ENCODE data around the gene LIMCH1.
"Not testable (repeated sequence)": the region's sequence is repeated elsewhere in the genome, so short reads cannot be mapped to it uniquely, and the experiment has no call there.

LIMCH1 gene

GRCh38 chr4:41642746-41643145 lies 104.8 kb downstream of the LIMCH1 start:
- not testable (repeated sequence) for DNase-seq (ENCODE audit: low spot score)

GRCh38 chr4:41643331-41643730 lies 105.4 kb downstream of the LIMCH1 start:
- DNase-seq (ENCODE audit: low spot score): no peak

- DNase-seq (ENCODE audit: low spot score): peak; percentile 83
These were observed 106.4 kb downstream of the LIMCH1 start for GRCh38 chr4:41644288-41644914.

GRCh38 chr4:41644915-41645295 lies 106.9 kb downstream of the LIMCH1 start:
- DNase-seq (ENCODE audit: low spot score): no peak

GRCh38 chr4:41645728-41646390 lies 107.9 kb downstream of the LIMCH1 start:
- DNase-seq (ENCODE audit: low spot score): no peak

GRCh38 chr4:41646862-41647261 lies 108.9 kb downstream of the LIMCH1 start:
- no peak for DNase-seq (ENCODE audit: low spot score)

GRCh38 chr4:41647383-41647782 lies 109.4 kb downstream of the LIMCH1 start:
- peak; percentile 25 for DNase-seq (ENCODE audit: low spot score)

DNA sequence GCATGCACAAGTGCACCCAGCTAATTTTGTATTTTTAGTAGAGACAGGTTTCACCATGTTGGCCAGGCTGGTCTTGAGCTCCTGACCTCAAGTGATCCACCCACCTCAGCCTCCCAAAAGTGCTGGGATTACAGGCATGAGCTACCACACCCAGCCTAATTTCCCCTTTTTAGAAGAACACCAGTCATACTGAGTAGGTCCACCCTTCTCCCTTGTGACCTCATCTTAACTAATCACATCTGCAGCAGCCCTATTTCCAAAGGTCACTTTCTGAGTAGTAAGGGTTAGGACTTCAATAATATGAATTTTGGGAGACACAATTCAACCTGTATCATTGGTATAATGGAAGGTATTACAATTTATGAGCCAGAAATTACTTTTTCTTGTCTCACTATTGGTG lies 113.2 kb downstream of the LIMCH1 start:
- DNase-seq (ENCODE audit: low spot score): not testable (repeated sequence)

- no peak for DNase-seq (ENCODE audit: low spot score)
These were observed 115.0 kb downstream of the LIMCH1 start for GRCh38 chr4:41652971-41653370.

DNA sequence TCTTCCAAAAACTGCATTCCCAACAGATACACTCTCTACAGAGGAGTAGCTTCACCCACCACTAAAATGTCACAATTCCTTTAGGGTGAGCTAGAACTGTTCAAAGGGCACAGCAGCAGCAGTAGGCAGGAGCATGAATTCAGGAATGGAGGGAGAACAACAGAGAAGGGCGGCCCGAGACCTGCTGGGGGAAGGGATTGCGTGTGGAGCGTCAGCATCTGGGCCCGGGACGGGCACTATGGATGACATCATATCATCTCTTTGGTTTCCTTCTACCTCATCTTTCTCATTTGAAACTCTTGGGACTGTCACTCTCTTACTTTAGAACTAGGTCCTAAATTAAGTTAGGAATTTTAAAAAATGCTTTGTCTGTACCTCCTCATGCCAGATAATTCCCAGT lies 115.6 kb downstream of the LIMCH1 start:
- no peak for DNase-seq (ENCODE audit: low spot score)

GRCh38 chr4:41655177-41655576 lies 117.2 kb downstream of the LIMCH1 start:
- no peak for DNase-seq (ENCODE audit: low spot score)

- DNase-seq (ENCODE audit: low spot score): no peak
These were observed 118.1 kb downstream of the LIMCH1 start for GRCh38 chr4:41656106-41656505.

- DNase-seq (ENCODE audit: low spot score): peak; percentile 48
These were observed 118.9 kb downstream of the LIMCH1 start for GRCh38 chr4:41656572-41657520.

DNA sequence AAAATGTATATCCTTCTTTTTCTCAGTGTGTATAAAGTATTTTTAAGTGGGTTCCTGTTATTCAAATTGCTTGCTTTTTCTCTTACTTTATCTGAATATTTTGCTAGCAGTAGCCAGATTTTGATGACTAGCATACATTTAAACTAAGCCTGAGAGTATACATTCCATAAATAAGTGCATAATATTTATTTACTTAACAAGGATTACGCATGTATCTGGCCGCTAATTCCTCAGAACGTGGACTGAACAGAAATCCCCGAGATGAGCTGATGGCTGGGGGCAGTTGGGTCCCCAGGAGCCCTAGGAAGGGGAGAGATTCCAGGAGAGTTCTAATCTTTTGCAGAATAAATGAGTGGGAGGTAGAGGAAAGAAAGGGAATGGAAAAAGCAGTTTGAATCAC lies 119.6 kb downstream of the LIMCH1 start:
- DNase-seq (ENCODE audit: low spot score): no peak

DNA sequence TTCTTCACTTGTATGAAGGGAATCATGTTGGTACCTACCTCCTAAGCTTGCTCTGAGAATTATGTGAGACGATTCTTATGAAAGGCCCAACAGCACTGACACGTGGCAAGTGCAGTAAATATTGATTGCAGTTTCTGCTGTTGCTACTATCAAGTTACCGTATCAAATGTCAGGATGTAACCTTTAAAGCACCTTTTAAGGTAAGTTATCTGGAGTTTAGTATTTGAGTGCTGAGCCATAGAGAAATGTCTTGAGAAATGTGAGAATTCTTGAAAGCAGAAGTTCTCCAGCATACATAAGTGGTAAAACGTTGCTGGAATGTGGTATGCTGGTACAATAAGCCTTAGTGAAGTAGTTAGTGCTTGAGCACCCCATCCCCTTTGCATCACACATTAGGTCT lies 120.2 kb downstream of the LIMCH1 start:
- DNase-seq (ENCODE audit: low spot score): no peak

DNA sequence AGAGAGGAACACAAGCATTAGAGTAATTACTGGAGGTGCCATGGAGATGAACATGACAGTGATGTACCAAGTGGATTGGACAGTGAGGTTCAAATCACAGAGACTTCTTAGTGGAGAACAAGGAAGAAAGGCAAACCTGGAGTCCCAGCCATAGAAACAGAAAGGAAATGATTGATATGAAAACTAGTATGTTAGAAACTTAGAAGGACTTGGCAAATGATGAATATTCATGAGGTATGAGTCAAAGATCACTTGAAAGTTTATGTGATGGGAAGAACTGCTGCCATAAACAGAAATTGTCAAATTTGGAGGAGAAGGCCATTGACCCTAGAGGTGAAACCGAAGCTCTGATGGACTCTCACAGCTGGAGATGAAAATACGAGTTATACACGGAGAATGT lies 122.4 kb downstream of the LIMCH1 start:
- no peak for DNase-seq (ENCODE audit: low spot score)

DNA sequence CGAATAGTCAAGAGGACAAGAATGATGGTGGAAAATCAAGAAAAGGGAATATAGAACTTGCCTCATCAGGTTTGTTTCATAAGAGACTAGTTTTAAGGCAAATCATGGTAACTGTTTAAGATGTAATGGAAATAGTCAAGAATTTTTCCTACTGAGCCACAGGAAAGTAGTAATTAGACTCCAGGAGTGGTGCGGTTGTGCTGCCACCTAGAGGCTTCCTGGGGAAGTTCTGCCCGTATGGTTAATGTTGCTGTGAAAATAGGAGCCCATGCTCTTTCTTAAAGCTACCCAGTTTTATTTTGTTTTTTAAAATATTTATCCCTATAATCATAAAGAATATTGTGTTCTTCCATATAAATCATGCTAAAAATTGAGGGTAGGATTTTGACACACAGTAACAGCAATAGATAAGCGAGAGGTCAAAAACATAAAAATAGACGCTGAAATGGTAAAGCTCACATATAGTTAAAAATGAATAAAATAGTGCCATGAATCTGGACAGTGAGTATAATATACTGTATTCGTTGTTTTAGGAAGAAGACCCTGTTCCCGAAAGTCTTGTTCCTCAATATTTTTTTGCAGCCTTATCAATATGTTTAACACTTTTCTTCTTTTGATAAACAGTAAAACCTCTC lies 123.6 kb downstream of the LIMCH1 start:
- peak; percentile 74 for DNase-seq (ENCODE audit: low spot score)

DNA sequence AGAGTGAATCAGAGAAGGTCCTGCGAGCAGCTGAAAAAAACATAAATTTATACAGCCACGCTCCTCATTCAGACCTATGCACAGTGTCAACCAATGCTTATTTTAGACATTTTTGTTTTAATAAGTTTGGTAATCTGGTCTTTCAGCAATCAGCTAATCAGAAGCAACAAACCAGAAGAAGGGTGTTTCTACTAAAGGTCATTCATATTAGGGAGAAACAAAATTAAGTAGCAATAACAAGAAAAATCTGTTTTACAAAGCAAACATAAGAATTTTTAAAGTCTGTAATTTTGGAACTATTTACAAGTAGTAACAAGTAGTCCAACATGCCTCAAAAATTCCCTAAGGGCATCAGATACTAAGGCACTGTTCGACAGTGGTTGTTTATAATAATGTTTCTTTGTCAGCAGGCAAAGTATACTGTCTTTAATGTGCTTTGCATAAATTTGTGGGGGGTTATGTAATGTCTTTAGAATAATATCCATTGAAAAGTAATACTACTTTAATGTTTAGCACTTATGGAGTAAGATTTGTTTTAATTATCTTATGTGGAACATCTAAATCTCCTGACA lies 127.8 kb downstream of the LIMCH1 start:
- DNase-seq (ENCODE audit: low spot score): no peak

DNA sequence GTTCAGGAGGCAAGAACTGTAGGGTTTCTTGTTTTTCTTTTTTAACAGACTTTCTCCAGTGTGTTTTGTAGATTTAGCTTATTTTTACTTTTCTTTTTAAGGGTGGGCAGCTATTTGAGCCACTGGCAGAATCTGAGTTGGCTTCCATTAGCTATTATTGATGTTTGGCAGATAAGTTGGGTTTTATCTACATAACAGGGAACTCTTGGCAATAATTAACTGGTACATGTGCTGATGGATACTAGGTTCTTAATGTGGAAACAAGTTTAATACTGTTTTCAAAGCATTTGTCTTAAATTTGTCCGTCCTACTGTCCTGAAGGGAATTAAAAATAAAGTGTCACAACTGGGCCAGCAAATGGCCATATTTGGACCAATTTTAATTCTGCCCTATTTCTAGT lies 130.1 kb downstream of the LIMCH1 start:
- no peak for DNase-seq (ENCODE audit: low spot score)

GRCh38 chr4:41670530-41670929 lies 132.6 kb downstream of the LIMCH1 start:
- DNase-seq (ENCODE audit: low spot score): peak; percentile 54

DNA sequence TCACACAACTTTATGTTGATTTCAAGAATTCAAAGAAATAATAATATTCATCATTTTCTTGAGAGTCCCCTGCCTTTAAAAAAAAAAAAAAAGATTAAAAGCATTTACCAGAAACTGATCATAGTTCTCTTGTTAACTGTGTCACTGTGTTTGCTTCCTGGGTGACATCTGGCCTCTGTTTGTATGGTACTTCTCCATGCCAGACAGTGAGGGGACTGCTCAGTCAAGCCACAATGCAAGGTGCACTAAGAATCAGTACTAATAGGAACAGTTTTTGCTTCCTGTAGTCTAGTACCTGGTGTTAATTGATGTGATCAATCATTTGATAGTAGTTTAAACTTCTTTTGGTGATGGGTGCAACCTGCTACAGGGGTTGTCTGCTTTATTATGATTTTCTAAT lies 133.0 kb downstream of the LIMCH1 start:
- DNase-seq (ENCODE audit: low spot score): no peak

All from Ammon's horn (tissue), 1 donor.